GM12892 (cell line): ENCODE results near the gene IPO13.

Source experiments
- POLR2A ChIP-seq: IDR thresholded peaks from 2 replicates; pipeline ENCODE4 v1.6.1; 2011; ENCODE audit warnings: low read depth, low read length, control low read depth
- POLR2AphosphoS5 ChIP-seq: IDR thresholded peaks from 2 replicates; pipeline ENCODE4 v1.6.1; 2011; ENCODE audit warnings: low read depth, low read length, control low read depth

DNA sequence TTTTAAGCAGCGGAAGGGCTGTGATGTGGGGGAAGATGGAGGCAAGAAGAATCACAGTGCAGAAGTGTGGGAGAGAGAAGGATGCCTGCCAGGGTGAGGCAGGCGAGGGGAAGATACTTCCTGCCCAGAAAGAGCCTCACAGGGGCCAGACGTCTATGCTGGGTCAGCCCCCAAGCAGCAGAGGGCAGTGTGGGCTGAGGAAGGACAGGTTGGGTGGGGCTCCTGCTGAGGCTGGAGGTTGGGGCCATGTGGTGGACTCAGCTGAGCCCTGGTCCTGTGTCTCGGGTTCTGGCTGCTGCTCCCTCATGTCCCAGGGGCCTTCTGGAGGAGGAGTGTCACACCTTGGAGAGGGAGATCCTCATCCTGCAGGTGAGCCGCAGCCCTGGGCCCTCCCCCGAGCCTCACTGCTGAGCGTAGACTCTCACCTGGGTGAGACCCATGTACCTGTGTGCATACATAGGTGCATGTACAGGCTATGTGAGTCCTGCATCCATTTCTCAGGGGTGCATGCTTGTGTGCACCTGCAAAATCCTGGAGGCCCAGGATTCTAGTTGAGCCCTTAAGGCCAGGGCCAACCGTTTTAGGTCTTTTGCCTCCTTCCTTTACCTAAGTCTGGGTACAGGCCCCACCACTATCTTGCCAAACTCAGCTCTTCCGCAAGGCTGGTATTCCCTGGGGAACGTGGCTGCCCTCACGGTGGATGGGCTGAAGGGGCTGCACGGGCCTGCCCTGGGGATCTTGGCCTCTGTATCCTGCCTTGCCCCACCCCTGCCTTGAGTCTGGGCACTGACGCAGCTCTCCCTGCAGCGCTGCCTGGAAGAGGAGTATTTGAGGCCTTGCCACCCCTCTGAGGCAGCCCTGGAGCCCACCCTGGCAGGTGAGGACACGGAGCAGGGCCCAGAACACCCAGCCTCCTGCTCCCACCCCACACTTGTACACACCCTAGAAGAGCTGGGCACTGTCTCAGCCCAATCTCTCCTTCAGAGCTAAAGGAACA lies 48.3 kb downstream of the IPO13 start:
- TF ChIP-seq POLR2A (no peak), POLR2AphosphoS5 (no peak)
